OCI-LY7 (cell line): Measurements from ENCODE around the gene TGM2. TPM values are rescaled to one million over a fixed set of nuclear protein-coding genes. Genes with fewer than 3 reads are reported as not detected.
"Not testable (repeated sequence)": the region's sequence is repeated elsewhere in the genome, so short reads cannot be mapped to it uniquely, and the experiment has no call there.

ENCODE experiments used
- BruUV-seq: library from RNA; stranded (reverse); fragments of 400-500 nt; replicated peaks from 2 replicates; lab custom pipeline; 2021; lab: Mats Ljungman, UMichigan
- CTCF ChIA-PET: fragments of 300-600 bp; sonication (Branson Sonifier 250); formaldehyde crosslinking; loops from one replicate; lab custom pipeline; 2022; ENCODE audit warnings: antibody characterized with exemption; ENCODE audit not compliant: unreplicated experiment; lab: Charles Lee
- POLR2A ChIA-PET: fragments of 300-600 bp; sonication (Branson Sonifier 250); formaldehyde crosslinking; loops from one replicate; lab custom pipeline; 2022; ENCODE audit warnings: antibody characterized with exemption; lab: Charles Lee
- DNase-seq: peaks from one replicate; pipeline ENCODE4 v3.0.0-alpha.2; 2015; ENCODE audit warnings: low spot score
- H2AFZ ChIP-seq: fragments of 200-600 bp; sonication (generic), shearing (Covaris generic); 2 replicates; pipeline ENCODE4 v1.6.1; 2014; ENCODE audit warnings: mild to moderate bottlenecking, antibody characterized with exemption, low read length, moderate library complexity
- H3K27ac ChIP-seq: fragments of 200-600 bp; sonication (generic); 2 replicates; pipeline ENCODE4 v1.5.1; 2014; ENCODE audit warnings: mixed run types, low read depth, mild to moderate bottlenecking, moderate library complexity, low read length, inconsistent platforms; ENCODE audit not compliant: poor library complexity, severe bottlenecking
- H3K36me3 ChIP-seq: fragments of 200-600 bp; sonication (generic); 2 replicates; pipeline ENCODE4 v1.6.1; 2014; ENCODE audit warnings: mild to moderate bottlenecking, antibody characterized with exemption, low read length, moderate library complexity, mixed read lengths; ENCODE audit not compliant: insufficient read depth
- H3K4me1 ChIP-seq: fragments of 200-600 bp; sonication (generic); 2 replicates; pipeline ENCODE4 v1.5.1; 2014; ENCODE audit warnings: mild to moderate bottlenecking, low read length; ENCODE audit not compliant: insufficient read depth, poor library complexity, severe bottlenecking
- H3K4me2 ChIP-seq: fragments of 200-600 bp; sonication (generic); 2 replicates; pipeline ENCODE4 v1.6.1; 2014; ENCODE audit warnings: mild to moderate bottlenecking, low read length
- H3K4me3 ChIP-seq: fragments of 200-600 bp; sonication (generic); 2 replicates; pipeline ENCODE4 v1.5.1; 2014; ENCODE audit warnings: mild to moderate bottlenecking, low read depth, low read length; ENCODE audit not compliant: poor library complexity, severe bottlenecking
- H3K79me2 ChIP-seq: fragments of 200-600 bp; sonication (generic); 2 replicates; pipeline ENCODE4 v1.6.1; 2016; ENCODE audit warnings: low read depth, mild to moderate bottlenecking, low read length, moderate library complexity, mixed read lengths; ENCODE audit not compliant: insufficient read depth
- H3K9me2 ChIP-seq: fragments of 200-600 bp; sonication (generic); 2 replicates; pipeline ENCODE4 v1.6.1; 2016; ENCODE audit warnings: mild to moderate bottlenecking, low read length, mixed read lengths; ENCODE audit not compliant: insufficient read depth
- H3K9me3 ChIP-seq: fragments of 200-600 bp; sonication (generic); 2 replicates; pipeline ENCODE4 v1.6.1; 2014; ENCODE audit warnings: mild to moderate bottlenecking, mixed run types, low read length, mixed read lengths
- H4K20me1 ChIP-seq: fragments of 200-600 bp; sonication (generic); 2 replicates; pipeline ENCODE4 v1.6.1; 2014; ENCODE audit warnings: mild to moderate bottlenecking, antibody characterized with exemption, low read length, moderate library complexity, mixed read lengths; ENCODE audit not compliant: insufficient read depth
- EZH2phosphoT487 ChIP-seq: fragments of 200-600 bp; sonication (generic); IDR thresholded peaks from 2 replicates; pipeline ENCODE4 v1.6.1; 2018; ENCODE audit warnings: low read depth, borderline replicate concordance, mild to moderate bottlenecking, mixed run types, antibody characterized with exemption, low read length, moderate library complexity, mixed read lengths
- intact Hi-C: fragments of 100-400 bp; cut with micrococcal nuclease; formaldehyde crosslinking; loops from one replicate; pipeline ENCODE4 v1.10.0; 2022; ENCODE audit not compliant: unreplicated experiment
- total RNA-seq, 2 experiments: library from RNA; depleted of rRNA in 1 of 2; stranded (reverse); fragments of >200 nt in 1 of 2; shearing (Covaris generic) in 1 of 2; gene quantifications; 2 replicates each; pipeline ENCODE4 v1.2.3, GENCODE V29; 2014 to 2022
- TF ChIP-seq, protein P1 (sequence below): fragments of 200-600 bp; sonication (generic); conservative IDR thresholded peaks from 2 replicates; pipeline ENCODE4 v1.5.1; 2014; ENCODE audit warnings: mild to moderate bottlenecking, antibody characterized with exemption, low read length, moderate library complexity, mixed read lengths

Gene TGM2
- total RNA-seq, 2 experiments from 2014 or later = not detected

DNA sequence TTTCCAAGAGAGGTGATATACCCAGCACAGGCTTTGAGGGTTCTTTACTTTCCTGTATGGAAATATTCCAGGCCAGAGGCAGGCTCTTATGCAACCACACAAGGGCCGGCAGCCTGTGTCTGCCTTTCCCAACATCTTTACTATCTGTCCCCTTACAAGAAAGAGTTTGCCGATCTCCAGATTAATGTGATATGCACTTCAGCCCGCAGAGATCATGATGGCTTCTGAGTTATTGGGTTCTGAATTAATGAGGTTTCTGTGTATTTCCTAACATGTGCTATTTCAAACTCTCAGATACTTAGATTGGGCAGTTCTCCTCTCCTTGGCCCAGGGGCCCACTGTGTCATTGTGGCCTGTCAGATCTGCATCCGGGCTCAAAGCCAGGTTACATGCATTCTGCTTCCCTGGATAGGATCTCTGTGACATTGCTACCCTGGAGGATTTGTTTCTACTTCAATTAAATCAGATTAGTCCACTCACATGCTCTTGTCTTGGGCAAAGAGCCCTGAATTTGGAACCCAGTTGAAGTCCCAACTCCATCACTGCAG is 56.6 kb downstream of the TGM2 start:
- Histone ChIP-seq H3K27ac (no peak overlapping the region), H3K9me2 (no peaks in the 10 kb centered on the region), H3K36me3 (no peaks in the 10 kb centered on the region), H3K4me2 (no peak overlapping the region), H3K4me3 (no peak overlapping the region), H3K4me1 (no peaks in the 10 kb centered on the region), H3K9me3 (no peaks in the 10 kb centered on the region), H3K79me2 (no peaks in the 10 kb centered on the region), H2AFZ (no peak overlapping the region), H4K20me1 (no peaks in the 10 kb centered on the region)
- CTCF ChIA-PET = no interaction called here
- POLR2A ChIA-PET = no interaction called here
- DNase-seq = no peak
- TF ChIP-seq, protein P1, sequence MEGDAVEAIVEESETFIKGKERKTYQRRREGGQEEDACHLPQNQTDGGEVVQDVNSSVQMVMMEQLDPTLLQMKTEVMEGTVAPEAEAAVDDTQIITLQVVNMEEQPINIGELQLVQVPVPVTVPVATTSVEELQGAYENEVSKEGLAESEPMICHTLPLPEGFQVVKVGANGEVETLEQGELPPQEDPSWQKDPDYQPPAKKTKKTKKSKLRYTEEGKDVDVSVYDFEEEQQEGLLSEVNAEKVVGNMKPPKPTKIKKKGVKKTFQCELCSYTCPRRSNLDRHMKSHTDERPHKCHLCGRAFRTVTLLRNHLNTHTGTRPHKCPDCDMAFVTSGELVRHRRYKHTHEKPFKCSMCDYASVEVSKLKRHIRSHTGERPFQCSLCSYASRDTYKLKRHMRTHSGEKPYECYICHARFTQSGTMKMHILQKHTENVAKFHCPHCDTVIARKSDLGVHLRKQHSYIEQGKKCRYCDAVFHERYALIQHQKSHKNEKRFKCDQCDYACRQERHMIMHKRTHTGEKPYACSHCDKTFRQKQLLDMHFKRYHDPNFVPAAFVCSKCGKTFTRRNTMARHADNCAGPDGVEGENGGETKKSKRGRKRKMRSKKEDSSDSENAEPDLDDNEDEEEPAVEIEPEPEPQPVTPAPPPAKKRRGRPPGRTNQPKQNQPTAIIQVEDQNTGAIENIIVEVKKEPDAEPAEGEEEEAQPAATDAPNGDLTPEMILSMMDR = no peak
- intact Hi-C loops = no loop called here
- no TSS peak for BruUV-seq

DNA sequence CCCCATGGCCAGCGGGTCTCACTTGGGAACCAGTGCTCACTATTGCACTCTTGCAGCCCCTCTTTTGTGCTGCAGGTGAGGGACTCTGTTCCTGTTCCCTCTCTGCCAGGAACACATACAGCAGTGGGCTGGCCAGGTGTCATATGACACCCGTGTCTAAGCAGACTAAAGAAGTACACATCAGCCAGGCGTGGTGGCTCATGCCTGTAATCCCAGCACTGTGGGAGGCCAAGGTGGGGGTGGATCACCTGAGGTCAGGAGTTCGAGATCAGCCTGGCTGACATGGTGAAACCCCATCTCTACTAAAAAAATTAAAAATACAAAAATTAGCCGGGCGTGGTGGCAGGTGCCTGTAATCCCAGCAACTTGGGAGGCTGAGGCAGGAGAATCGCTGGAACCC is 57.2 kb downstream of the TGM2 start:
- intact Hi-C loops, BruUV-seq, H3K36me3 ChIP-seq, POLR2A ChIA-PET, H2AFZ ChIP-seq, H3K9me3 ChIP-seq, H3K4me3 ChIP-seq, H3K4me1 ChIP-seq, H4K20me1 ChIP-seq, H3K9me2 ChIP-seq, DNase-seq, H3K27ac ChIP-seq, CTCF ChIA-PET, H3K79me2 ChIP-seq, H3K4me2 ChIP-seq: not testable (repeated sequence)

DNA sequence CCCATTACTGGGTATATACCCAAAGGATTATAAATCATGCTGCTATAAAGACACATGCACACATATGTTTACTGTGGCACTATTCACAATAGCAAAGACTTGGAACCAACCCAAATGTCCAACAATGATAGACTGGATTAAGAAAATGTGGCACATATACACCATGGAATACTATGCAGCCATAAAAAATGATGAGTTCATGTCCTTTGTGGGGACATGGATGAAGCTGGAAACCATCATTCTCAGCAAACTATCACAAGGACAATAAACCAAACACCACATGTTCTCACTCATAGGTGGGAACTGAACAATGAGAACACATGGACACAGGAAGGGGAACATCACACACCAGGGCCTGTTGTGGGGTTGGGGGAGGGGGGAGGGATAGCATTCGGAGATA is 57.7 kb downstream of the TGM2 start:
- POLR2A ChIA-PET, H3K79me2 ChIP-seq, BruUV-seq, CTCF ChIA-PET, intact Hi-C loops, H3K36me3 ChIP-seq, H3K9me3 ChIP-seq, H3K4me2 ChIP-seq, H2AFZ ChIP-seq, H3K4me1 ChIP-seq, H3K9me2 ChIP-seq, DNase-seq, H4K20me1 ChIP-seq, H3K4me3 ChIP-seq, H3K27ac ChIP-seq: not testable (repeated sequence)

DNA sequence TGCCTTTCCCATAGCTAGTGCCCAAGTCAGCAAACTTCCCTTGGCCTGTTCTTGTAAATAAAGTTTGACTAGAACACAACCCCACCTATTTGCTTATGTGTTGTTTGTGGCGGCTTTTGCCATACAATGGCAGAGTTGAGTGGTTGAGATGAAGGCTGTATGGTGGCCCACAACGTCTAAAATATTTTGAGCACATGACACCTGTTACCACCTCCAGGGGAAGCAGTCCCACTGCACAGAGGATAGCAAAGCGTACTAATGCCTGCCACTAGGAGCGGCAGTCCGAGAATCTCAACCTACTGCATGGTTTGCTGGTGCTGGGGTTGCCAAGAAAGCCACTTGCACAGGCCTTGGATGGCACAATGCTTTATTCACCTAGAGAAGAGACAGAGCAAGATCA is 58.6 kb downstream of the TGM2 start:
- Histone ChIP-seq H3K27ac (no peak overlapping the region), H3K9me2 (no peaks in the 10 kb centered on the region), H3K36me3 (no peaks in the 10 kb centered on the region), H3K4me1 (no peaks in the 10 kb centered on the region), H3K4me3 (no peak overlapping the region), H3K79me2 (no peaks in the 10 kb centered on the region), H2AFZ (no peak overlapping the region), H4K20me1 (no peaks in the 10 kb centered on the region), H3K4me2 (no peak overlapping the region), H3K9me3 (no peaks in the 10 kb centered on the region)
- POLR2A ChIA-PET = no interaction called here
- no TSS peak for BruUV-seq
- DNase-seq = no peak
- intact Hi-C loops = no loop called here
- no peak for TF ChIP-seq EZH2phosphoT487
- TF ChIP-seq, protein P1 = no peak
- CTCF ChIA-PET = no interaction called here
